GM19324 (cell line): ENCODE results near the gene ZFYVE21.
A peak's percentile ranks its signal among the peaks of the same experiment; 100 is the strongest.

Source experiments
- ATAC-seq: cut with Tn5 transposase; IDR thresholded peaks from one replicate; pipeline ENCODE4 v1.9.1; 2021; ENCODE audit warnings: mild to moderate bottlenecking, moderate library complexity; ENCODE audit not compliant: unreplicated experiment, low FRiP score

Gene ZFYVE21

DNA sequence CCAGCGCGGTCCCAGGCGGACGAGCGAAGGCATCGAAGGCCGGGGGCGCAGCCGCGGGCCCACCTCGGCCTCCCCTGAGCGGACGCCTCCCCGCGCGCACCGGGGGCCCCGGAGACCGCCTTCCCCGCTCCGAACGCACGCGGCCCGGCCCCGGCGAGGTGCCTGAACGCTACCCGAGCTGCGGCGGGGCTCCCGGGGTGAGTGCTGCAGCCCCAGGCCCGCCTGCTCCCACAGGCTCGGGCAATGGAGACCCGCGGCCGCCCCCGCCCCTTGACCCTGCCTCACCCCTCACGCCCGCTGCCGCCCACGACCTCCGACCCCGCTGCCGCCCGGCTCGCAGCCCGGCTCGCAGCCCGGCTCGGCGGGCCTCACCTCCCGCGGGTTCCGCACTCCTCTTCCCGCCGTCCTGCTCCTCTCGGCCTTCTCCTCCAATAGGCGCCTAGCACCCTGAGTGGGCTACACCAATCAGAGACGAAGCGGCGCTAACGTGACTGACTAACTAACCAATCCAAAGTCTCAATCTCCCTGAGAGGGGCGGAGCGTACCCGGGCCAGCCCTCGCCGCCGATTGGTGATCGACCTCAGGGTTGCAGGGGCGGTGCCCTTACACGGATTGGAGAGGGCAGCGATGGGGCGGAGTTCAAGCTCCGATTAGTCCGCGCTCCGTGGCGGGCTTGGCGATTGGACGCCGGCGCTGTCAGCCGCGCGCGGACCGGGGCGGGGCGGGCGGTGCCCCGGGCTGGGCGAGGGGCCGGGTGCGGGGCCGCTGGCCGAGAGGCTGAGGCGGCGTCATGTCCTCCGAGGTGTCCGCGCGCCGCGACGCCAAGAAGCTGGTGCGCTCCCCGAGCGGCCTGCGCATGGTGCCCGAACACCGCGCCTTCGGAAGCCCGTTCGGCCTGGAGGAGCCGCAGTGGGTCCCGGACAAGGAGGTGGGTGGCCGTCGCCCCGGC, at the start of gene ZFYVE21, which contains the start of gene XRCC3:
TSS of gene ZFYVE21 (plus strand) at position 759 of the 949 bp plus-strand sequence. CDS start at position 791, 32 bp downstream.
TSS of gene XRCC3 (minus strand) at position 400 of the 949 bp plus-strand sequence. CDS start 4,364 bp downstream, outside the sequence.
- ATAC-seq: peak; percentile 95

DNA sequence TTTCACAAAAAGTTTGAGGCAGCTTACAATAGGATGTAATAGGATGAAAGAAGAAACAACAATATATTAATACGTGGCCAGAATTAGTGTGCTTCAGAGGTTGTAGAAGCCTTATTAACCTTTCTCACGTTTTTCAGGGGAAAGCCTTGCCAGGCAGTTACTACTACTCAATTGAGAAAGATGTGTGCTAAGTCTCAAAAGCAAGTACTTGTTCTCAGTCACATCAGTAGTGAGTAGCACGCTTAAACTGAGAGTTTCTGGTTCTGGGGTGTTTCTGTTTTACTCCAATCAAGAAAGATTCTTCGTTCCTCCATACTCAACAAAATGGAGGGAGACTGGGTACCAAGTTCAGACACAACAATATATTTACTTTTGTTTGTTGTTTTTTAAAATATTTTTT, 47.9 kb upstream of the ZFYVE21 start:
- ATAC-seq: no peak

DNA sequence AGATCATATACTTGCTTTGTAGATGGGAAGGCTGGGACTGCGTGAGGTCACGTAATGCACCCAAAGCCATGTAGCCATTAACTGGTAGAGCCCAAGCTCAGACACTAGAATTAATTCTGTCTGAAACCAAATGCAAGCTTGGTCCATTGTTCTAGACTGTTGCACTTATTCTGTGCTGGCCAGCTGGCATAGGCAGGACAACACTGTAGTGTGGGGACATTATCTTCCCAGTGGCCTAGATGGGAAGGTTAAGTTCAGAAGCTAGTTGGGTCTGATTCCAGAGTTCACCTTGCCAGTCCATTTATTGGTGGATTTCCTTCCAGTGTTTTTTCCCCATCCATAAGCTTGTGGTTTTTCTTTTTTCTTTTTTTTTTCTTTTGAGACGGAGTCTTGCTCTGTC, 47.5 kb upstream of the ZFYVE21 start:
- no peak for ATAC-seq

DNA sequence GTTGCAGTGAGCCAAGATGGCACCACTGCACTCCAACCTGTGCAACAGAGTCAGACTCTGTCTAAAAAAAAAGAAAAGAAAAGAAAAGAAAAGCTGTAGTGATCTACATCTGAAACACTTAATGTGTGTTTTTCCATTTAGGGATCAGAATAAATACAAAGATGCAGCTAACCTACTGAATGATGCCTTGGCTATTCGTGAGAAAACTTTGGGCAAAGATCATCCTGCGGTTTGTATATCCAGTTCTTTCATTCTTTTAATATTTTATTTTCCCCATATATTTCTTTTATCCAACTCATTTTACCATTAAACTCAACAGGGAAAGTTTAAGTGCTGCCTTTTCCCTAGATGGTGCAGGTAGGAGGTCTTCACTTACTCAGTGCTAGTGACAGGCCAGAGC, 46.2 kb upstream of the ZFYVE21 start:
- ATAC-seq: no peak

DNA sequence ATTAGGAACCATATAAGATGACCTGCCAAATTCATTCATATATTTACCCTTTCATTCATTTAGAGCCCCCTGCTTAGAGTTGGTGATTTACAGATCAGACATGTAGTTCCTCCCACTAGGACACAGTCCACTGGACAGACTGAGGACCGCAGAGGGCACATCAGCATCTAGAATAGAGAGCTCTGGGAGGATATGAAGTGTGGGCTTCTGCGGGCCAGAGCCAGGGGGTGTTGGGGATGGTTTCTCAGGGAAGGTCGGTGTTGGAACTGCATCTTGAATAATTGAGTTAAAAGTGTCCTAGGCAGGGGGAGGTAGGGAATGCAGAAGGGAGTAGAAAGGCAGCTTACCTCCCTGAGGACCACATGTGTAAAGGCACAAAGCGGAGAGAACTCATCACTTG, 43.7 kb upstream of the ZFYVE21 start:
- no peak for ATAC-seq

DNA sequence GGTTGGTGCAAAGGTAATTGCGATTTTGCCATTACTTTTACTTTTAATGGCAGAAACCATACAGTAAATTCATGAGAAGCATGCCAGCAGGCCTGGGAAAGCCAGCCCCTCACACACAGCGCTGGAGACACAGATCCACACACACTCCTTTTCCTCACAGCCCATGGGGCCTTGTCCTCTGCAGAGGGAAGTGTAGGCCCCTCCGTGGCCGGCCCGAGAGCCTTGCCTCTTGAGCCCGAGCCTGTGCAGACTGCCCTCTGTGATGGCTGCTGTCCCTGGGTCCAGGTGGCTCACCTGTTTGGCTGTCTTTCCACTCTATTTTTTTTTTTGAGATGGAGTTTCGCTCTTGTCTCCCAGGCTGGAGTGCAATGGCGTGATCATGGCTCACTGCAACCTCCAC, 39.7 kb upstream of the ZFYVE21 start:
- no peak for ATAC-seq

DNA sequence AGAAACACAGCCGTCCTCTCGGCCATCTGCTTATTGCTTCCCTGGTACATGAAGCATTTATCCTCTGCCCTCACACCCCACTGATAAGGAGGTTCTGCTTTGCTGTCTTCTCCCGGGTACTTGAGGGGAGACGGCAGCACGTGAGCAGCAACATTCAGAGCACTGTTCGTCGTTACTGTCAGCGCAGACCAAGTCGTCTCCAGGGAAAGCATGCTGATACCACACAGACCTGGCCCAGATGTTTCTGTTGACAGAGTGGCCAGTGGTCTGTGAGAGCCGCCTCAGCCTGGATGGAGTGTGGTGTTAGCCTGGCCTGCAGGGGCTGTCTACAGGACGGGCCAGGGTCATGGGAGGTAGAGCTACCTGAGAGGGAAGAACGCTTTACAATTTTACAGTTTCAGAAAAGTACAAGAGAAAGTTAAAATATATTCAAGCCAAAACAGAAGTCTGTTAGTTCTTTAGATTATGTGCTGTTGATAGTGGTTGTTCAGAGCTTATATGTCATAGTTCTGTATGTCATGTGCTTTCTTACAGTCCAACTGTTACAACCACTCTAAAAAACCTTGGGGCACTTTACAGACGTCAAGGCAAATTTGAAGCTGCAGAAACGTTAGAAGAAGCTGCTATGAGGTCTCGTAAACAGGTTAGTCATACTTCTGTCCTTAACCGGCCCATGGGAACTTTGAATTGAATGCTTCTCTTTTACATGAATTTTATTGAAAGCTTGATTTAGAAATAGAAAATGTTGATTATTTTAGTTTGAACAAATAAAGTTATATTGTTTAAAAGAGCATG, 38.5 kb upstream of the ZFYVE21 start:
- ATAC-seq: no peak

DNA sequence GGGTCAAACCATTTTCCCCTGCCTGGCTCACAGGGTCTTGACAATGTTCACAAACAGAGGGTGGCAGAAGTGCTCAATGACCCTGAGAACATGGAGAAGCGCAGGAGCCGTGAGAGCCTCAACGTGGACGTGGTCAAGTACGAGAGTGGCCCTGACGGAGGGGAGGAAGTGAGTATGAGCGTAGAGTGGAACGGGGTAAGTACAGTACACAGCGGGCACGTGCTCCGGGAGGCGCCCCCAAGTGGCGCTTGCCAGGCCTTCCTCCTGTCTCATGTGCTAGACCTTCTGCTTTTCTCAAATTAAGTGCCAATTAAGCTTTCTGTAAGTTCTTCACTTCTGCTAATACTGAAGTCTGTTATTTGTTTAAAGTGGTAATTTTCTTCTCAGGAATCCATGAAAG, 36.3 kb upstream of the ZFYVE21 start:
- peak; percentile 66 for ATAC-seq

DNA sequence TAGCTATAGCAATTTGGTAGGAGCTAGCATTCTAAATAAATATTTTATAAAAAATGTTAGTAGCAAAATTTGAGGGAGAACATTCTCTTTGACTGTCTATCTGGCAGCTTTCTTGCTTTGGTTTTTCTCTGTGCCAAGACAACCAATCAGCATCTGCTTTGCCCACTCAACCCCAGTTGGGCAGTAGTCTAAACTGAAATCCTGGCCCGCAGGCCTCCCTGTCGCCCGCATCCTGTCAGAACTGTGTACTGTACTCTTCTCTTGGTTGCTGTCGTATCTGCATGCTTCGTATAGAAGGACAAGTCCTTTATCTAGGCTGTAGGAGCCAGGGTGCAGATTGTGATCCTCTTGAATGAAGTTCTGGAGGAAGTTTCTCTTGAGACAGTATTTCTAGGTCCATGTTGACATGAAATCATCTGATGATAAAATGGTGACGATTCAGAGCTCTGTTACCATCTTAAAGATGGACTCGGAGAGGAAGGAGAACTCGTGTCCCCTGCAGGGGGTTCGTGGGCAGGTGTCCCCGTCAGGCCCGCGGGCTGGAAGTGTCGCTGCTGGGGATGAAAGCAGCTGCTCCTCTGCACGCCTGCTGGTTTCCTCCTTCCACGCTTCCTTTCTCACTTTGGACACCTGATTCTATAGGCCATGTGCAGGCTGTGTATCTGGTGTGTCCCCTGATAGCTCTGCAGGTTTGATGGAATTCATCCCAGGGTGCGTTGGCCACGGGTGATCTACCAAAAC, 34.9 kb upstream of the ZFYVE21 start:
- no peak for ATAC-seq

DNA sequence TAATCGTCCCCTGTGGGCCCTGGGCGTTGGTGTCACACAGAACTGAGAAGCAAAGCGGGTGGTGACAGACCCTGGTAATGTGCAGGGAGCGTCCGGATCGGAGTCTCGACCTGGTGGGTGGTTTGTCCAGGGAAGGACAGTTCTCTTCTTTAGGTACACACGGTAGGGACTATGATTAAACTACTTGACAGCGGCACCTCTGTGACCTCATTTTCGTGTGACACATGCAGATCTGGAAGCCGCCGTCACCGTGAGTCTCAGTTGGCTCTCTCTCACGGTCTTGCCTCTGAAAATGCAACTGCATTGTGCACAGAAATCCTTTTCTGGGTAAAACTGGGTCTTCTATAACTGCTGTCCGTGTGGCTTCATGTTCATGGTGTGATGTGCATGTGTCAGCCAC, 32.5 kb upstream of the ZFYVE21 start:
- ATAC-seq: no peak

DNA sequence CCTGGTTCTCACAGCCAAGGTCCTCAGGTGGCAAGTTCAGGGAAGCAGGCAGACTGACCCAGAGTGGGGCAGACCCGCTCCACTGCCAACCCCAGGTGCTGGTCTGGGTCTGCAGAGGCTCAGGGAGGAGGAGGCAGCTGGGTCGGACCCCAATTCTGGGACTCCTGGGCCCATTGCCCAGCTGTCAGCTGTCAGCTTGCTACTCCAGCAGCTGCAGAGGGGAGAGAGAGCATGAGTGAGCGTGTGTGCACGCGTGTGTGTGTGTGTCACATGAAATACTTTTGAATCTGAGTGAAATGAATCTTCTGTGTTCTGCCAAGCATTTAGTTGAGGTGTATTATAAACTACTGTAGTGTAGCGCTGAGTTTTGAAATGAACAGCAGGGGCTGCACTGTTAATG, 31.1 kb upstream of the ZFYVE21 start:
- ATAC-seq: no peak

DNA sequence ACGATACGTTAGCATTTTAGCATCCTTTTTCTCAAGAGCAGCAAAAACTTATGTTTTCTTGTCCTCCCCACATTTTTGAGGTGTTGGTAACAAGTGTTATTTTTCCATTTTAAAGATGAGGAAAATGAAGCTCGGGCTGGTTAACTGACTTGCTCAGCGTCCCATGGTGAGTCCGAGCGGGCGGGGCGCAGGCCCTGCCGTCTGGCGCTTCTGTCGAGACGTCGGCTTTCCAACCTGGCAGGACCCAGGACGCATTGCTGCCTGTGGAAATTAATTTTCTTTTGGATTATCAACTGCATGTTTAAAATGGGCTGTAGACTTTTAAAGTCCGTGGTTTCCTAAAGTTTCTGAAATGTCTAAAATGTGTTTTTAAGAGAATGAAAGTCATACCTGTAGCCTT, 30.7 kb upstream of the ZFYVE21 start:
- no peak for ATAC-seq

DNA sequence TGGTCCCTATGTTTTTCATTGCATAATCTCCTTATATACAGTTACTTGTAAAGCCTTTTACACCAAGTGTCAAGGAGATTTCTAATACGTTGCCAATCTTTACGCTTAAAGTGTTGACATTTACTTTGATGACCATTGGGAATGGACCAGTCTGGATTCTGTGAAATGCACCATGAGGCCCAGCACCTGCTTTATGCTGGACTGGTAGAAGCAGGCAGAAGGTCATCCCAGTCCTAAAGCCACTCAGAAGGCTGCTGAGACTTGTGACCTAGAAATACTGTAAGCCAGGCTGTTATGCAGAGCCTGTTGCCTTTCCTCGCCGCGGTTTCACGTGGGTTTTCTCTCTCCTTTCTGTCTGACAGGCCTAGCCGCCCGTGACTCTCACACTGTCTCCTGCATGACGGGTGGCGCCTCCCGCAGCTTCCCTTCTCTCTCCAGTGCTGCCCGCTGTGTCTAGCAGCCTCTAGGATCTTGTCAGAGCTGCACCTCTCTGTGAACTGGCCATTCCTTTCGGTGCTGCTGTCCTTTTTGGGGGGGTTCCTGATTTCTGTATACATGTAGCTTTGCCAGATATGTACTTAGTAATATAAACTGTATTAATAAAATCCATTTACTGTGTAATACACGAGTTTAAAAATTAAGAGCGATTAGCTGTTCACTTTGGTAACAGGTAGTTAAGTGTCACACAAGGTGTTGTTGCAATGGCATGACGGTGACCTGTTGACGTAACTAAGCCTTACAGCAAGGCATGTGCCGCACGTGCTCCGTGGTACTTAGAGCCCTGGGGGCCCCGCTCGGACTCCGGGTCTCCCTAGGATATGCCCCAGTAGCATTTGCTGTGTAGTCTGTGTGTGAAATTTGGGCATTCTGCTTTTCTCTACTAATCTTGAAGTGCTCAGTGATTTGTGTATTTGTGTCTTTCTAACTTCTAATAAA, 30.1 kb upstream of the ZFYVE21 start:
- ATAC-seq: no peak

DNA sequence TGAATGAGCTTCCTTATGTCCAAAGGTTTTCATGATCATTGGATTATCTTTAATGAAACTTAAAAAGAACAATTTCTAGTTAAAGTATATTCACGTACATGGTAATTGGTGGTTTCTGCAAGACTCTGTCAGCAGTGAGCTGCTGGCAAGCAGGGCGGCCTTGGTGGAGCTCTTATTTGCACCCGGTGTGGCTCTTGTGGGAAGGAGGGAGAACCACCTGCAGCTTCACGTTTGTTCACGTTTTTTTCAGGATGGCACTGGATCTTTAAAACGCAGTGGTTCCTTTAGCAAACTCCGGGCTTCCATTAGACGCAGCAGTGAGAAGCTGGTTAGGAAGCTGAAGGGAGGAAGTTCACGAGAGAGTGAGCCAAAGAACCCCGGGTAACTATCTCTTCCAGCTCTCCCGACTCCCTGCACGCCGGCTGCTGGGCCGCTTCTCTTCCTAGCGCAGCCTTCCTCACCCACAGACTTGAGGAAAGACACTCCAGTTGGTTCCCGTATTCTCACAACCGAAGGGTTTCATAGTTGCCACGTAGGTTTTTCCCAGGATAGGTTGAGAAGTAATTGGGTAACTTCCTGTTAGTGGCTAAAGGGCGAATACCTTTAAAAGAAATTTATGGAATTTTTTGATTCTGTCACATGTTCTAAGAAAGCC, 28.7 kb upstream of the ZFYVE21 start:
- ATAC-seq: no peak

DNA sequence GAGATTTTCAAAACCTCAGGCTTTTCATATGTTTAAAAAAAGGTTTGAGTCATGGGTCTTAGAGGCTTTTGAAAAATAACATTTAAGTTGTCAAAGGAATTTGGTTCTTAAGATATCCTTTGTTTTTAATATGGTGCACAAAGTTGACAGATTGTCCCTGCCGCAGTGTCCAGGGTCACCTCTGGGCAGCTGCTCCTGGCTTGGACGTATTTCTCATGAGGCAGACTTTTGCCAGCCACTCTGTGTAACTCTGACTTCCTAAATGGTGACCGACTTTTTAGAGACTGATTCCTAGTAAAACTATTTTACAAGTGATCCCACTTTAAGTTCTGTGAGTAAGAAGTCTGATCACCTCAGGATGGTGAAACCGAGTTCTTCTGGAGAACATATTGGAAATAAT, 27.9 kb upstream of the ZFYVE21 start:
- no peak for ATAC-seq

DNA sequence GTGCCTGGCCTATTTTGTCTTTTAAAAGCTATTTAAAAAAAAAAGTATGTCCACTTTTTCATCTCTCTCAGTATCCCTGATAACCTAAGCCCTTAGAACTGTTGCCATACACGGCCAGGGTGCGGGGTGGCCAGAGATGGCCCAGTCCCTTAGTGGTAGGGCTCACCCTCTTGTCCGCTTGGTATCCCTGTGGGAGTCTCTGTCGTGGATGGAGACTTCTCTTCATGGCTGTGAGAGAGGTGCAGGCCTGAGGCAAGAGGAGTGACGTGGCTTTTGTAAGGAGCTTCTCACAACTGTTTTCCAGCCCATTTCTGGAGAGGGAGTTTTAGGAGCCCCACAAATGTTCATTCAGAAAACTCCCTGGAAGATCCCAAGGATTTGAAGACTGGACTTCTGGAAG, 27.2 kb upstream of the ZFYVE21 start:
- no peak for ATAC-seq

DNA sequence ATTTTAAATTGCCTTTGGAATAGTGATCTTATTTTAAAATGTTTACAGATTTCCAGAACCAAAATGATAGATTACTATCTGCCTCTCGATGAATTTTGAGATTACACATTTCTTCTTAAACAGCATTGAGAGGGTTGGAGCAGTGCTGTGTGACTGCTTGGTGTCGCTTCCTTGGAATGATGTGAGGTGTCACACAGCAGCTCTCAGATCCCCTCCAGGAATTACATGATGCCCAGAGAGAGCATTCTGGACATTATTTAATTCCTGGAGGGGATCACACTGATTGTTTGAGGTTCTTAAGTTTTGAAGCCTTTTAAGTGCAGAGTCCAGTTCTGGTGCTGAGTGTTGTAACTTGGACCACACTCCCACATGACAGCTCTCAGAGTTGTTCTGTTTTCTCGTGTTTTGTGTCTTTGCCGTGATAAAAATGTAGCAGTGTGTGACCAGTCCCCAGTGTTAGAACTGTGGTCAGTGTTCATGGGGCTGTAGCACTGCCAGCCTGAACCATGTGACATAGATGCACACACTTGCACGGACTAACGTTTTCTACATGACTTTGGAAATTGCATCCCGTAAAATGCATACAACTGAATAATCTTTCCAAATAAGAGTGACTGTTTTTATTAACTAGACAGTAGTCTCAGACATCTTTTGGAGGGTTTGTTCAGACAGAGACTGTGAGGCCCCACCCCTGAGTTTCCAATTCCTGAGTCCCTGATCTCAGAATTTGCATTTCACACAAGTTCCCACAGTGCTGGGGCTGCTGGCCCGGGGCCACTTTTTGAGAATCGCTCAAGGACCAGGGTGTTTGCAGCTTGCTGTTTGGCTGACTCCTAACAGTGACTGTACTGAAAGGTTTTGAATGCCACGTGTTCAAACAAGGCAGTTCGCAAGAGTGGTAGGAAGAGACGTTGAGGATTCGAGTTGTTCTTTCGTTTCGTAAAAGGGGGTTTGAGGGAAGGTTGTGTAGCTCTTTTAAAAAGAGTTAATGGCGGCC, 26.4 kb upstream of the ZFYVE21 start:
- ATAC-seq: peak; percentile 67

DNA sequence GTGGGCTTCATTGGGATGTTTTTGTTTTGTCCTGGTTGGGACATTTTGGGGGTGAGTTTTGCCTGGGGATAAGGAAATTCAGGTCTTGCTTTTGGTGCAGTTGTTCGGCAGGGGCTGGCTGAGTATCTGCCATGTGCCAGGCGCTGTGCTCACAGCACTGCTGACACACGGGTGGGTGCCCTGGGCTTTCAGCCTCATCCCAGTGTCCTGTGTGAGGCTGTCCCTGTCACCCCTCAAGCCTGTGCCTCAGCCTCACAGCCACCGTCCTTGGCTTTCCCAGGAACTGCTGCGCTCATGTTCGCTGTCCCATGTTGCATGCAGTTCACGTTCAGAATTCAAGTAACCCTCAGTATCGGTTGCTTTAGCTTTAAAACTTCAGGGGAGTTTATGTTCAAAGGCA, 25.3 kb upstream of the ZFYVE21 start:
- ATAC-seq: no peak
